GM21619 (cell line): Measurements from ENCODE around the gene ENTPD2.

ENCODE experiments used
- ATAC-seq: cut with Tn5 transposase; IDR thresholded peaks from one replicate; pipeline ENCODE4 v1.9.1; 2021; ENCODE audit not compliant: unreplicated experiment

The ENTPD2 gene

DNA sequence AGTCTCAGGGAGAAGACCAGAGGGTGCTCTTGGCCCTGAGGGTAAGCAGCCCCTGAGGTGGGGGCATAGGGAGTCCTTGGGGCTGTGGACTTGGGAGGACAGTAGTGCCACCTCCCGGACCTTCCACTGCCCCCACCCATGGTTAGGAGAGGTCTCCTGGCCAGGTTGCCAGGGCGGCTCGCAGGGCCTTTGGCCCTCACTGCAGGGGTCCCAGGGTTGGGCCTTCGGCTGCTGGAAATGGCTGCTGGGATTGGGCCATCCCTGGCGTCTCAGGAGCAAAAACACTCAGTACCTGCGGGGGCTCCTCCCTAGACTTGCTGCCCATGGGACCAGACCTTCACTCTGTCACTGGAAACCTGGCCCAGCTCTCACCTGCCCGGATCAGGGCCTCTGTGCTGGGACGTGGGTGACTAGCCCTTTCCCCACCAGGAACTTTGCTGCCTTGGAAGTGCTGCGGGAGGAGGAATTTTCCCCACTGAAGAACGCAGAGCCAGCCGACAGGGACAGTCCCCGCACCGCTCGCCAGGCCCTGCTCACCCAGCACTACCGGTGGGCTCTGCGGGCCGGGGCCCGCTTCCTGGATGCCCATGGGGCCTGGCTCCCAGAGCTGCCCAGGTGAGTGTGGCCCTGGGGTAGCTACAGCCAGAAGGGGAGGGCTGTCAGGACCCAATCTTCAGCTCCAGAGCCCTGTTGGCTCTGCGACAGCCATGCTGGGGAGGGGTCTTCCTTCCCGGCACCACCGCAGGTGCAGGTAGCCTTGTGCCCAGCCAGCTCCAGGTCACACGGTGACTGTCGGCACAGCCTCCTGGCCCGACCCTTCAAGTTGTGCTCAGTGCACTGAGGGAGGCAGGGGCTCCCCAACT, 26.6 kb upstream of the ENTPD2 start:
- ATAC-seq: no peak

DNA sequence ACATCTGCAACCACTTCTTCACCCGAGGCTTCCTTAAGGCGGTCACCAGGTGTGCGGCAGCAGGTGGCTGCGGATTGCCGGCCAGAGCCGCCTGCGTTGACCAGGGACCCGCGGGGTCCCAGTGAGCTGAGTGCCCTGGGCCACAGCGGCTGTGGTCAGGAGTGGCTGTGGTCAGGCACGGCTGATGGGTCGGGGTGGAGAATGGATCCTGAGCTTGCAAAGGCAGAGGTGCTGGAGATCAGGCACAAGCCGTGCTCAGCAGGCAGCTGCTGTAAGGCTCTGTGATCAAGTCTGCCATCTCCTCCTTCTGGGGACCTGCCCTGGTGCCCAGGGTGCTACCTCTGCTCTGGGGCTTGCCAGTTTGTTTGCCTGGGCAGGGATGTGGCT, 25.5 kb upstream of the ENTPD2 start:
- no peak for ATAC-seq

DNA sequence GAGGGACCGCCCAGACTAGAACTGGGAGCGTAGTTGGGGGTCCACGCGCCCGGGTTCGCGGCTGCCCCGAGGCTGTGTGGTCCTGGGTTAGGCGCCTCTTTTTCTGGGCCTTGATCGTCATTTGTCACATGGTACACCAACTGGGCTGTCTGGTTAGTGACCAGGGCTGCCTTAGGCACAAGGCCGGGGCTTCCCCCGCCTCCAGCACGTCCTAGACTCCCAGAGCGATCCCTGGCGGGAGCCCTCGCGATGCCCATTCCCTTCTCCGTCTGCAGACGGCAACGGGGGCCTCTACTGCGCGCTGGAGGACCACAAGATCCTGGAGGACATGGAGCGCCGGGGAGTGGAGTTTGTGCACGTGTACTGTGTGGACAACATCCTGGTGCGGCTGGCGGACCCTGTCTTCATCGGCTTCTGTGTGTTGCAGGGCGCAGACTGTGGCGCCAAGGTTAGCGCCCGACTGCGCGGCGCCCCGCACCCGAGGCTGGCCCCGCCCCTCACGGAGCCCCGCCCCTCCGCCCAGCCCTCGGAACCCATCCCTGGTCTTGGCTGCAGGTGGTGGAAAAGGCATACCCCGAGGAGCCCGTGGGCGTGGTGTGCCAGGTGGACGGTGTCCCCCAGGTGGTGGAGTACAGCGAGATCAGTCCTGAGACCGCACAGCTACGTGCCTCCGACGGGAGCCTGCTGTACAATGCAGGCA, 25.0 kb upstream of the ENTPD2 start:
- ATAC-seq: no peak

DNA sequence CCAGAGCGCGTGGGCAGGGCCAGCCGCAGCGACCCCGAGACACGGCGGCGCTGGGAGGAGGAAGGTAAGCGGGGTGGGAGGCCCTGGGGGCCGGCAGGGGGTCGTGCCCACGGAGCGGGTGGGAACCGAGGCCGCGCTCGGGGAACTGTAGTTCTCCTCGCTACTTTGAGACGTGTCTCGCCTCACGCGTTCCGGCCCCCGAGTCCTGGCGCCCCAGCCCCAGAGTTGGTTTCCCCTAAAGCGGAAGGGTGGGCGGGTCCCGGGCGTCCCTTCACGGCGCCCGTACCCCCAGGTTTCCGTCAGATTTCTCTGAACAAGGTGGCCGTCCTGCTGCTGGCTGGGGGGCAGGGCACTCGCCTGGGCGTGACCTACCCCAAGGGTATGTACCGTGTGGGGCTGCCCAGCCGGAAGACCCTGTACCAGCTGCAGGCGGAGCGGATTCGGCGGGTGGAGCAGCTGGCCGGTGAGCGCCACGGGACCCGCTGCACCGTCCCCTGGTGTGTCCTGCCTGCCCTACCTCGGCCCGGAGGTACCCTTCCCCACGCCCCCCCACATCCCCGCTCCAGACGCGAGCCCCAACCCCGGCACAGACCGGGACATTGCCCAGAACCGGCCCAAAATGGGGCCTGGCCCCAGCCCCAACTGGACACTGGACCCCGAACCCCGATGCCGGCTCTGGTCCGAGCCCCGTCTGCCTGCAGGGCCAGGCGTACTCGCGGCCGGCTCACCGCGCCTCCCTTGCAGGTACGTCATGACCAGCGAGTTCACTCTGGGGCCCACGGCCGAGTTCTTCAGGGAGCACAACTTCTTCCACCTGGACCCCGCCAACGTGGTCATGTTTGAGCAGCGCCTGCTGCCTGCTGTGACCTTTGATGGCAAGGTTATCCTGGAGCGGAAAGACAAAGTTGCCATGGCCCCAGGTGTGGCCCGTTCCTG, 24.2 kb upstream of the ENTPD2 start:
- peak; percentile 20 for ATAC-seq

DNA sequence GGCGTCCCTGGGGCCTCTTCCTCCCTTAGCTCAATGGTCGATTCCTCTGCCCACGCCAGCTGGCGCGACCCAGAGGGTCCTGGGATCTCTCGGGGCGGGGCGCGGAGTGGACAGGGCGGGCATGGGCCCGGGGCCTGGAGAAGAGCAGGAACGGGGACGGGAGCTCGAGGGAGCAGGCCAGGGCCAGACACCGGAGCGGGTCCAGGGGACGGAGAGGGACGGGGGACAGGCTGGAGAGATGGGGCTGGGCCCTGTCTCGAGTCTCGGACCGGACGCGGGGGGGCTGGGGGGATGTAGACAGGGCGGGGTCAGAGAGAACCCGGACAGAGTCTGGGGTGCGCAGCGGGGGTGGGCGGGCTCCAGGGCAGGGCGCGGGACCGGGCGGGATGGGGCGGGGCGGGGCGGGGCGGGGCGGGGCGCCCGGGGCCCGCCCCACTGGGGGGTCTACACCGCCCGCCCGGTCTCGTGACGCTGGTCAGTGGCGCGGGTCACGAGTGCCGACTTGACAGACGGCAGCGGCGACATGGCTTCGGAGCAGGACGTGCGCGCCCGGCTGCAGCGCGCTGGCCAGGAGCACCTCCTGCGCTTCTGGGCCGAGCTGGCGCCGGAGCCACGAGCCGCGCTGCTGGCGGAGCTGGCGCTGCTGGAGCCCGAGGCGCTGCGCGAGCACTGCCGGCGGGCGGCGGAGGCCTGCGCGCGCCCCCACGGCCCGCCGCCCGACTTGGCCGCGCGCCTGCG, 23.3 kb upstream of the ENTPD2 start, which contains the start of gene UAP1L1:
UAP1L1 (plus strand) TSS at position 508 of the 738 bp plus-strand sequence; CDS start at position 524, 16 bp downstream.
- peak; percentile 41 for ATAC-seq

DNA sequence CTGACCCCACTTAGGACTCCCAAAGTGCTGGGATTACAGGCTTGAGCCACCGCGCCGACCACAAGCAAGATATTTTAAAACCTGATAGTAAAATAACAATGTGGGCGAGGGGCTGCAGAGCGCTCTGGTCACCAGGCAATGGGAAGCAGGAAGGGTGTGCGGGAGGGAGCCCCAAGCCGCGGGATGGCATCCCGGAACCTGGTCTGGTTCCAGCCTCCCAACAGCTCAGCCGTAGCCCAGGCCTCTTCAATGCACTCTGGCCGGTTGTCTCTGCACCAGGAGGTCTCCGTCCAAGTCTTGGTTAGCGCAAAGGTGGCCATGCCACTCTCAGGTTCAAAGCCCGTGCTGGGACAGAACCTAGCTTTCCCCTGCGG, 22.8 kb upstream of the ENTPD2 start:
- peak; percentile 8 for ATAC-seq

DNA sequence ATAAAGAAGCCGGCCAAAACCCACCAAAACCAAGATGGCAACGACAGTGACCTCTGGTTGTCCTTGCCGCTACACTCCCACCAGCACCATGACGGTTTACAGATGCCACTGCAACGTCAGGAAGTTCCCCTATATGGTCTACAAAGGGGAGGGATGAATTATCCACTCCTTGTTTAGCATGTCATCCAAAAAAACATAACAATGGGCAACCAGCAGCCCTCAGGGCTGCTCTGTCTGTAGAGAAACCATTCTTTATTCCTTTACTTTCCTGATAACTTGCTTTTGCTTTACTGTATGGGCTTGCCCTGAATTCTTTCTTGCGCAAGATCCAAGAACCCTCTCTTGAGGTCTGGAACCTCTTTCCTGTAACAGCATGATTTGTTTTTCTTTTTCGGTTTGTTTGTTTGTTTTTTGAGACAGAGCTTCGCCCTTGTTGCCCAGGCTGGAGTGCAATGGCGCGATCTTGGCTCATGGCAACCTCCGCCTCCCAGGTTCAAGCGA, 21.5 kb upstream of the ENTPD2 start:
- no peak for ATAC-seq

DNA sequence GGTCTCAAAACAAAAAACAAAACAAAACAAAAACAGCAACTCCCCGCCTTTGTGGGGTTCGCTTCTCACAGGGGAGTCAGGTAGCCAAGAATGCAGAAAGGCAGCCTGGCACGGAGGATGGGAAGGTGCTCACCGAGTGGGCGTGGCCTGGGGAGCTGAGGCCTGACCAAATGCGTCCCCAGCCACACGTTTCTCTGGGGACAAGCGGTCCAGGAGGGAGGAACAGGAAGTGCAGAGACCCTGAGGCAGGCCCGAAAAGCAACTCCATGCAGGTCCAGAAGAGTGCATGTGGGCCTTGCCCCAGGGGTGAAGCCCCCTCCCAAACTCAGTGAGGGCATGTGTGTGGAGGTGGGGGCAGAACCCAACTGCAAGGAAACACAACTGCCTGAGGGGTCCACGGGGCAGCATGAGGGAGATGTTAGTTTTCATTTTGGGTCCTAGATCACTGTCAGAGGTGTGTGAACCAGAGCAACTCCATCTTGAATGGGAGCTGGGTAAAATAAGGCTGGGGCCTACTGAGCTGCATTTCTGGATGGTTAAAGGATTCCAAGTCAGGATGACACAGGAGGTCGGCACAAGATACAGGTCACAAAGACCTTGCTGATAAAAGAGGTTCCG, 20.9 kb upstream of the ENTPD2 start:
- ATAC-seq: no peak

DNA sequence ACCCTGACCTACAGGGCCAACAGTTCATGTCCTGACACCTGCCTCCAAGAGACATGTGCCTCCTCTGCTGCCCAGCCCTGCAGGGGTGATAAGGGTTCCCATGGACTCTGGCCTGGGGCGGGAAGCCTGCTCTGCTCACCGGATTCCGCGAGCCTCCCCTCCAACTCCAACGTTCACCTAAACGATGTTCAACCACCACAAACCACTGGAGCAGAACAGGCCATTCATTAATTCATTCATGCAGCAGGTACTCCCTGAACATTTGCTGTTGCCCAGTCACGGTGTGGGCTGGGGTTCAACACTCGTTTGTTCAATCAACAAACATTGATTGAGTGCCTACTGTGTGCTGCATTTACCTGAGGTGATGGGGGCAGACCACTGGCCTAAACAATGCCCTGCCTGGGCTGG, 20.1 kb upstream of the ENTPD2 start:
- no peak for ATAC-seq

DNA sequence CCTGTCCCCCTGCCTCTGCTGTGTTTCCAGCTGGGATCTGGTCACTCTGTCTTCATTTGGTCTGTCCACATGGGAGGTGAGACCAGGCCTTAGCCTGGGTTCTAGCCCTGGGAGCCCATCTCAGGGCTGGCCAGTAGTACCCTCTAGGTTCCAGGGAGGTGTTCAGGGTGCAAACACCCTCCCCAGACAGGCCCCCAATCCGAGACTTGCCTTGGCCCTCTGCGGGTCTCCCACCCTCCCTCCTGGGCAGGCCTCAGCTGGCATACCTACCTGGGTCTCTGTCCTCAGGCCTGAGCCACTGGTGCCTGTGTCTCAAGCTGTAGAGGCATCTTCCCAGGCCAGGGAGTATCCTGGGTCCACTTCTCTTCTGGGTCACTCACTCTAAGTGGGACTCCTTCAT, 17.4 kb upstream of the ENTPD2 start:
- no peak for ATAC-seq

DNA sequence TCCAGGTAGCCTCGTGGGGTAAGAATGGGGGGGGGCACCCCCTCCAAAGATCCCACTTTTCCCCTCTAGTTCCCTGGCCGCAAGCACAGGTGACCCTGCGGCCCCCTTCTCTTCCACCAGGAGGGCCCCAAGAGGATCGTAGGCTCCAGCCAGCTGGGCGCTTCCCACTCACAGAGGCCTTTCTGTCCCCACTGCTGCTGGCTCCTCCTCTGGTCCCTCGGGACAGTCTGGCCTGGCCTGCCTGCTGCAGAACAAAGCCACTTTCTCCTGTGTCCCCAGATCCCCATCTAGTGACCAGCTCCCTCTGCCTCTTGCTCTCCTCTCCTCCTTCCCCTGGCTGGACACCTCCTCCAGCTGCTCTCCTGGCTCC, 17.0 kb upstream of the ENTPD2 start:
- ATAC-seq: peak; percentile 10

DNA sequence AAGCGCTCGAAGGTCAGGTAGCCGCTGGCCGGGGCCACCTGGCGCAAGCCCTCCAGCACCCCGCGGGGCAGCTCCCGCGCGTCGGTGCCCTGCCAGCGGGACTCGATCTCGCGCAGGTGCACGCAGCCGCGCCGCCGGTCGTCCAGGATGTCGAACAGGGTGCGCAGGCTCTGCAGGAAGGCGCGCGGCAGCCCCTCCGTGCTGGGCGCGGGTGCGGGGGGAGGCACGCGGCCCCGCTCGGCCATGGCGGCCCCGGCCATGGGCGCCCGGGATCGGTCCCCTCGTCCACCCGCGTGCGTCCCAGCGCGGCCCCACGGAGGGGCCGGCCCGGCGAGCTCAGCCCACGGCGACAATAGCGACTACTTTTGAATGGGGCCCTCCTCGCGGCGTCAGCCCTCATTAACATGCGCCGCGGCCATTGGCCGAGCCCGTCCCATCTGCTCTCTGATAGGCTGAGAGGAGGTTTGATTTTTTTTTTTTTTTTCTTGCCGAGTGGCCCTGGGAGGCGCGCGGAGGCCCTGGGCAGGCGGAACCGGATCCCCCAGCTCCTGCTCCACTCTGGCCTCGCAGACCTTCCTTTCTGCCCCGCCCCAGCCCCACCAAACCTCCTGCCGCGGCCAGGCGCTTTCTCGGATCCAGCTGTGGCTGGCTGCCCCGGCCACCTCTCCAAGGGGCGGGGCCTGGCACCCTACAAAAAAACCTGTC, 16.5 kb upstream of the ENTPD2 start, which contains the start of gene SAPCD2:
SAPCD2 (minus strand) TSS at position 357 of the 705 bp plus-strand sequence; CDS start at position 260, 97 bp downstream.
- ATAC-seq: peak; percentile 65

DNA sequence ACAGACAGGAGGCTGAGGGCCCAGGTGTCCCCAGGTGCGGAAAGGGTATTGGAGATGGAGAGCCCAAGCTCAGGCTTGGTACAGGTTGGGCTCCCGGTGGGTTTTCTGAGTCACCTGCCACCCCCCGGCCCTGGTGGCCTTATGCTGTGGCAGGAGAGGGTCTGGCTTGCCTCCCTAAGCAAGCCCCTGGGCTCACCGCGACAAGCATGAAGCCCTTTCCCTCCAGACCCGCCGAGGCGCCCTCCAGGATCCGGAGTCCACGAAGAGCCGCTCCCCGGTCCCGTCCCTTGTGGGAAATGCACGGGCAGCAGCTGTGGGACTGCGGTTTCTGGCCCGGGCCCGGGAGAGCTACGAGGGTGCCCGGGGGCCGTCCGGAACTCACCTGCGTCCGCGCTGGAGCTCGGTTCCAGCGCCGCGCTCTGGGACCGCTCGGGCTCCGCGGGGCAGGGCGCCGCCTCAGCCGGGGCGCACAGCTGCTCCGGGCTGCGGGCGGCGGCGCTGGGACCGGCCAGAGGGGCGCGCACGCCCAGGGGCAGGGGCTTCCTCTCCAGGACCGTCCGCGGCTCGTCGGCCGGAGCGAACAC, 15.7 kb upstream of the ENTPD2 start:
- ATAC-seq: peak; percentile 13

DNA sequence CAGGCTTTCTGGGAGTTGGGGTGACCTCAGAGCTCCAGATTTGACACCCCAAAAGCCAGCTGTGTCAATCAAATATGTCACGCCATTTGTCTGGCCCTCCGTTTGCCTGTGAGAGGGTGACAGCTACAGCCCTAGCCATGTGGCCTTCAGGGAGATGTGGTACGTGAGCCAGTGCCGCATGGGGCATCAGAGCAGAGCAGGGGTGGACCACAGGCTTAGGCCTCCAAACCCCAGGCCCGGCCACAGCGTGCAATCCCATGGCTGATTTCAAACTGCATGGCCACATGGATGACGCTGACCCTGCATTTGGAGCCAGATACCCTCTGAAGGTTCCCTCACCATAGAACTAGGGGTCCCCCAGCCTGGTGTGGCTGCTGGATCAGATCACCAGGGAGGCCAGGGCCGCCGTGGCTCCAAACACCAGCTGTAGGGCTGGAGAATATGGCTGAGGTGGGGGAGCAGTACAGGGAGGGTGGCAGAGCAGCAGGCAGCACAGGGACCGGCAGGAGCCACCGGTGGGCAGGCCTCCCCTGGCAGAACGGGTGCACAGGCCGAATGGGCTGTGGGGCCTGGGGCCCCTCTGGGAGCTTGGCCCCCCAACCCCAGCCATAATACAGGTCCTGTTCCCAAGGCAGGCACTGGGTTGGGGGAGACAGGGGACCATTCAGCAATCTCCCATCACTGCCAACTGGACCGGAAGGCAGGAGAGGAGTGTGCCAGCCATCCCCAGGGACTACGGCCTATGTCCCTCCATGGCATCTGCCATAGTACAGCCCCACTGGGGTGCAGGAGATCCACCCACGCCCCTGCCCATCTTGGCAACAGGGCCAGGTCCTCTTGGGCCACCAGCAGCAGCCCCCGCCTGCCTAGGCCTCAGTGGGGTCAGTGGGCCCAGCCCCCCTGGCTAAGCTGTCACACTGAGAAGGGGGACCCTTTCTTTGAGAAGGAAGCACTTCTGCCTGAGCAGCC, 15.0 kb upstream of the ENTPD2 start:
- ATAC-seq: no peak

DNA sequence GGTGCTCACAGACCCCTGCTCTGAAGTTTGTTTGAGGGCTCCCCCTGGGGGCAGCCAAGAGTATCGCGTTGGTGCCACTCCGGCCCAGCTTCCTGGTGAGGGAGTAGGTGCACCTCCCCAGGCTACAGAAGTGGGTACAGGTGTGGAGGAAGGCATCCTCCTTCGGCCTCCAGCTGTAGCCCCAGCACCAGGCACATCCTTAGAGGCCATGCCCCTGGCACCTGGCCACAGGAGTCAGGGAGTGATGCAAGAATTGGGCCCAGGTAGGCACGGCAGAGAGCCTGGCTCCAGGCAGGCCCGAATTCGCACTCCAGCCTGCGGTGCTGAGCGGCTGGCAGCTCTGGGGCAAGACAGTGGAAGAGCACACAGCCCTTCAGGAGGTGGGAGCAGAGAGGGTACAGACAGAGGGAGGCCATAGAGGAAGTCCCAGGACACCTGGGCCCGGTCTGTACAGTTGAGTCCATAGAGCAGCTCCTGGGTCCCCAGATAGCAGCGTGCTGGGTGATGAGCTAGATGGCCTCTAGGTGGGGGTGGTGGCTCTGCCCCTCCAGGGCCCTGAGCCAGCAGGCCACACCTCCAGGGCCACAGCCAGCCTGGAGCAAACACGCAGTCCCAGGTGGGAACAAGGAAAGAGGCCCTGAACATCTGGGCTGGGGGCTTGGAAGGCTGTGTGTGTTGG, 14.1 kb upstream of the ENTPD2 start:
- no peak for ATAC-seq

DNA sequence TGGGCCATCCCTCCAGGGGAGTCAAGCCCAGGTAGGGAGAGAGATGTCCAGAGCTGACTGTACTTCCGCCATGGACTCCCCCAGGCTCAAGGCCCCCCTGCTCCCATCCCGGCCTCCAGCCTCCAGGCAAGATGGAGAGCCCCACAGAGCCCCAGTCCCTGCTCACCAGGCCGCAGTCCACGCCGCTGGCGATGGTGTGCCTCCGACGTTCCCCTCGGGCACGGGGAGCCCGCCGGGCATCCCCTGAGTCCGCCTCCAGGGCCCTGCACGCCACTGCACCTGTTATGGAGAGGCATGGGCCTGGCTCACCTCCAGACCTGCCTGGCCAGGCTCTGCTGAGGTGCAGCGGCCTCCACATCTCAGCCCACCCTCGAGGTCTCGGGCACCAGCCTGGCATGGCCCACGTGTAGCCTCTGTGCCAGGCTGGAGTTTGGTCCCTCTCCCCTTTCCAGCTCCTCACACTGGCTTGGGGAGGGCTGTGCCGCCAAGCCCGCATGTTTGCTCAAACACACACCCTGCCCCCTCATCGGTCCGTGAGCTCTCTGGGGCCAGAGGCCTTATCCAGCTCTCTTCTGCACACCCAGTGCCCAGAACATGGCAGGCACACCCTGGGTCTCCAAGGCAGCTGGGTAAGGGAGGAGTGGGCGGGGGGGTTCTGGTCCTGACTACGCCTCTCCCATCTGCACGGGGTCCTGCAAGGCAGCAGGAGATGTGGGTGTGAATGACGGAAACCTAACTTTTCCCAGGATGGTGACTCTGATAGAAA, 12.4 kb upstream of the ENTPD2 start:
- ATAC-seq: no peak
